LNCaP clone FGC (cell line): Measurements from ENCODE around the gene ZMIZ1.

Experiments used
- DNase-seq: peaks from one replicate; pipeline ENCODE4 v3.0.0-alpha.2; 2011; ENCODE audit warnings: low read depth
- H3K4me3 ChIP-seq: 2 replicates; pipeline ENCODE4 v1.5.1; 2011; ENCODE audit warnings: mild to moderate bottlenecking, low read depth, low read length, control low read depth
- CTCF ChIP-seq: IDR thresholded peaks from 2 replicates; pipeline ENCODE4 v1.5.1; 2012; ENCODE audit warnings: mild to moderate bottlenecking; ENCODE audit not compliant: control insufficient read depth, insufficient read depth; ENCODE audit errors: extremely low read depth

ZMIZ1 gene

GRCh38 chr10:79026806-79027146 lies 42.0 kb upstream of the ZMIZ1 start:
- no peak for DNase-seq
- no peak overlapping the region for H3K4me3 ChIP-seq
- no peak for TF ChIP-seq CTCF

GRCh38 chr10:79027147-79028055 lies 41.4 kb upstream of the ZMIZ1 start:
- TF ChIP-seq CTCF: no peak
- no peak for DNase-seq
- no peak overlapping the region for H3K4me3 ChIP-seq

GRCh38 chr10:79028056-79028430 lies 40.7 kb upstream of the ZMIZ1 start:
- no peak overlapping the region for H3K4me3 ChIP-seq
- TF ChIP-seq CTCF: no peak
- DNase-seq: no peak

GRCh38 chr10:79028451-79029010 lies 40.2 kb upstream of the ZMIZ1 start:
- DNase-seq: no peak
- no peak overlapping the region for H3K4me3 ChIP-seq
- no peak for TF ChIP-seq CTCF

- no peak for TF ChIP-seq CTCF
- no peak overlapping the region for H3K4me3 ChIP-seq
- no peak for DNase-seq
These were observed 39.0 kb upstream of the ZMIZ1 start for GRCh38 chr10:79029478-79030390.

- no peak overlapping the region for H3K4me3 ChIP-seq
- no peak for DNase-seq
- no peak for TF ChIP-seq CTCF
These were observed 38.1 kb upstream of the ZMIZ1 start for GRCh38 chr10:79030705-79031104.
